ENCODE data around the gene GPER1.

- TF ChIP-seq CTCF (IDR thresholded peaks at IDR 0.05) (no peak), POLR2AphosphoS5 (IDR thresholded peaks at IDR 0.05) (no peak)
Measured at GRCh38 chr7:1106793-1107421, 19.0 kb downstream of the GPER1 start.

All from sigmoid colon (tissue), 4 donors.